Glutamatergic neuron (in vitro differentiated cells): ENCODE data around the gene PSMF1. TPM values are rescaled to one million over a fixed set of nuclear protein-coding genes. Genes with fewer than 3 reads are reported as not detected.

ENCODE experiments used
- DNase-seq: peaks from one replicate; pipeline ENCODE4 v3.0.0; 2022
- H3K27ac Mint-ChIP-seq: one replicate; pipeline ENCODE4 v1.8.0; 2020; ENCODE audit warnings: mild to moderate bottlenecking, mixed read lengths, inconsistent platforms; ENCODE audit not compliant: unreplicated experiment
- H3K27me3 Mint-ChIP-seq: one replicate; pipeline ENCODE4 v1.8.0; 2020; ENCODE audit warnings: mild to moderate bottlenecking, moderate library complexity, mixed read lengths, inconsistent platforms; ENCODE audit not compliant: unreplicated experiment
- H3K36me3 Mint-ChIP-seq: one replicate; pipeline ENCODE4 v1.8.0; 2020; ENCODE audit warnings: mild to moderate bottlenecking, mixed read lengths, inconsistent platforms; ENCODE audit not compliant: unreplicated experiment
- H3K4me1 Mint-ChIP-seq: one replicate; pipeline ENCODE4 v1.8.0; 2020; ENCODE audit warnings: mild to moderate bottlenecking, low read depth, mixed read lengths, inconsistent platforms; ENCODE audit not compliant: unreplicated experiment
- H3K4me3 Mint-ChIP-seq: one replicate; pipeline ENCODE4 v1.8.0; 2020; ENCODE audit warnings: mild to moderate bottlenecking, mixed read lengths, inconsistent platforms; ENCODE audit not compliant: unreplicated experiment
- H3K9me3 Mint-ChIP-seq: one replicate; pipeline ENCODE4 v1.8.0; 2020; ENCODE audit warnings: mild to moderate bottlenecking, moderate library complexity, mixed read lengths, inconsistent platforms; ENCODE audit not compliant: unreplicated experiment
- CTCF ChIP-seq: fragments of 200-600 bp; sonication (generic); IDR thresholded peaks from one replicate; pipeline ENCODE4 v1.5.0; 2021; ENCODE audit not compliant: partially characterized antibody, unreplicated experiment
- total RNA-seq: library from RNA; stranded (reverse); fragmentation: NEBNext Ultra II Directional; extraction: Animal tissue kit (Norgen Biotek cat#: 25700); gene quantifications from one replicate; pipeline ENCODE4 v1.2.1, GENCODE V29; 2021; ENCODE audit not compliant: unreplicated experiment

Gene PSMF1
- total RNA-seq, 1 donor from 2014 or later = 241 TPM

- Mint-ChIP-seq H3K27ac (no peak overlapping the region), H3K9me3 (peaks cover 3% of the 10 kb centered on the region), H3K4me3 (no peak overlapping the region), H3K36me3 (peaks cover 9% of the 10 kb centered on the region), H3K27me3 (no peaks in the 10 kb centered on the region), H3K4me1 (peaks cover 17% of the 10 kb centered on the region)
- TF ChIP-seq CTCF = no peak
- DNase-seq = no peak
These were observed 34.8 kb upstream of the PSMF1 start for GRCh38 chr20:1083431-1084080.

DNA sequence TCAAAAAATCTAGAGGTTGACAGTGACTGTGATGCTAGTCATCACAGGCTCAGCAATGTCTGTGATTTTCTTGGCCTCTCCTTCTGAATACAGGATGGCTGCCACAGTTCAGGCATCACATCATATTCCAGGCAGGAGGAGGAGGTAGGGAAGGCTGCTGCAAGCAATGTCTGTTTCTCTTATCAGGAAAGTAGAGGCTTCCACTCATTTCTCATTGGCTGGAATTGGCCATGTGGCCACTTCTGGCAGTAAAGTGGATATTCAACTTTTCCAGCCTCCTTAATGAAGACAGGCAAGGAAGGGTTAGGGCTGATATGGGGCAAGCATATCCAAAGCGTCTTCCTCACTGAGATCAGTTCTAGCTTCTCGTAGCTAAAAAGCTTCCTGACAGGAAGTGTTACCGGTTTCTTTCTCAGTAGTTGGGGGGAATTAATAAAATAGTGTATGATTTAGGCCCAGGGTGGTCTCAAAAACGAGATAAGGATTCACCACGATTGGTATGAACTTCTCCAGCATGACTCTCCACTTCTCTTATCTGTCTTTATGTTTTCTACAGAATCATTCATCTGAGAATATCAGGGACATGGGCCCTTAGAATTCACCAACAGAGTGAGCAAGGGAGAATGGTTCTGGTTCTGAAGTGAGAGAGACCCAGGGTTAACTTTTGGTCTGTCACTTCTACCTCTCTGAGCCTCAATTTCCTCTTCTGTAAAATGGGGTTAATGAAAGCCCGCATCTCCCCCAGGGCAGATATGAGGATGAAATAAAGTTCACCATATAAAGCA, 32.7 kb upstream of the PSMF1 start:
- no peak for TF ChIP-seq CTCF
- Mint-ChIP-seq H3K27ac (no peak overlapping the region), H3K4me1 (peaks cover 17% of the 10 kb centered on the region), H3K9me3 (peaks cover 3% of the 10 kb centered on the region), H3K36me3 (peaks cover 18% of the 10 kb centered on the region), H3K27me3 (peaks cover 3% of the 10 kb centered on the region), H3K4me3 (no peak overlapping the region)
- no peak for DNase-seq

DNA sequence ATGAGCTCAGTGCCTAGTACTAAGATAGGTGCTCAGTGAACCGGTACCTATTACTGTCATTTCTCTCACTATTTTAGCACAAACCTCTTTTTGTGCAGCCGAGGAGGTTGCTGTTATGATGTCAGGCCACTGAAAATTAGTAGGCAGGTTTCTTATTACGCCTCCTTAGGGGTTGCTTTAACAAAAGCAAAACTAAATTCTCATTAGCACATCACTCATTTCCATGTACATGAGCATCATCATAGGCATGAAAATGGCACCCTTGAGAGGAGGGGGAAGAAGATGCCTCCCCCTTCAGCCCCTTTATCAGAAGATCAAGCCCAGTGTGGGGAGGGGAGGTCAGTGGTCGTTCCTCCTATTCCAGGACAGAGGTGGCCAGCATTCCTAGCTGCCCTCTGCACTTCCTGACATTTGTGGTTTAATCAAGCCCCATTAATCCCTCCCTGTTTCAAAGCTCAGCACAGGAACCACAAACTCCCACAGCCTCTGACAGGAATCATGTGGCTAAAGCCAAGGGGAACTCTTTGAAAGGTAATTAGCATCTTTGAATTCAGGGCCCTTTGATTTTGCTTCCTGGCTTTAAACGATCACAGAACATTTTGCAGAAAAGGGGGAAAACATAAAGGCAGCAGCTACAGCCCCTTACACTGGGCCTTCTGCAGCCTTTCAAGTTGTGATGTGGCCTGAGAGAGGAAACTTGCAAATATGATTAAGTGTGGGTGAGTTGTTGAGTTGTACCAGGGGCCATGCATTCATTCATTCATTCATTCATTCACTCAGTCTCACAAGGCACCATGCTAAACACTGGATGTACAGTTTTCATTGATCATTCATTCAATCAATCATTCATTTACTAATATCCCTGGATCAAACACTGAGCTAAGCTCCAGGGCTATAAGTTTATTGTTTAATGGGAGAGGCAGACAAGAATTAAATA, 31.9 kb upstream of the PSMF1 start:
- Mint-ChIP-seq H3K9me3 (peaks cover 3% of the 10 kb centered on the region), H3K4me1 (peaks cover 17% of the 10 kb centered on the region), H3K4me3 (no peak overlapping the region), H3K27me3 (peaks cover 3% of the 10 kb centered on the region), H3K27ac (no peak overlapping the region), H3K36me3 (peaks cover 21% of the 10 kb centered on the region)
- no peak for TF ChIP-seq CTCF
- no peak for DNase-seq

DNA sequence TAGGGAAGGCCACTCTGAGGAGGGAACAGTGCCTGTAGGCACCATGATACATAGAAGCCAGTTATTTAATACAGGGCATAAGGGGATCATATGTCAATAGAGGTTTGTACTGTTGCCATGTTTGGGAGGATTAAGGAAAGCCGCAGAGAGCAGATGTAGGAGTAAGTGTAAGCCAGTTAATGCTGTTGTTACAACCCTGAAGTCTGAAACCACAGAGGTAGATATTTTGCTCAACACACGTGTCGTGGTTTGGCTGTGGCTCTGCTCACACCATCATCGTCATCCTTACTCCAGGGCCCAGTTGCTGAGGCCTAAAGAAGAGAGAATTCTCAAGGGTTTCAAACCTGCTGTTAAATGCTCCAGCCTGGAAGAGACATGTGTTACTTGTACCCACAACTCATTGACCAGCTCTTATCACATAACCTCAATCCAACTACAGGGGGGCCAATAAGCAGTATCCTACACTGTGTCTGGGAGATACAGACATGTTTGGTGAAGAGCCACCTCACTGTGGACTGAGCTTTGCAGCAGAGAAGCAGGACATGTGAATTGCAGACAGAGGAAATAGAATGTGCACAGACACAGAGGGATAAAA, 31.0 kb upstream of the PSMF1 start:
- TF ChIP-seq CTCF = no peak
- peaks cover 17% of the 10 kb centered on the region for H3K4me1 Mint-ChIP-seq
- peaks cover 3% of the 10 kb centered on the region for H3K27me3 Mint-ChIP-seq
- H3K4me3 Mint-ChIP-seq = no peak overlapping the region
- DNase-seq = no peak
- H3K9me3 Mint-ChIP-seq = peaks cover 3% of the 10 kb centered on the region
- peaks cover 21% of the 10 kb centered on the region for H3K36me3 Mint-ChIP-seq
- peak overlapping the region; percentile 15 for H3K27ac Mint-ChIP-seq
